ENCODE results near the gene ADGRB3. TPM values are rescaled to one million over a fixed set of nuclear protein-coding genes. Genes with fewer than 3 reads are reported as not detected.

Gene ADGRB3
- total and polyA plus RNA-seq, 2 donors (not counting 3 experiments of a cell fraction or from before 2014, with no cell fraction given) = not detected

- Histone ChIP-seq H3K4me2 (ENCODE audit: insufficient read depth, low read length) (no peak overlapping the region), H3K4me1 (ENCODE audit: control insufficient read depth, extremely low read depth, insufficient read depth, low read length) (no peaks in the 10 kb centered on the region), H2AFZ (ENCODE audit: low read depth, low read length) (no peak overlapping the region), H3K27me3 (ENCODE audit: control insufficient read depth in 2 of 2, insufficient read depth in 2 of 2, low read length in 2 of 2) (no peaks in the 10 kb centered on the region), H3K27ac (ENCODE audit: insufficient read depth, low read depth, low read length) (no peak overlapping the region), H3K9me3 (replicated peaks; ENCODE audit: control insufficient read depth, insufficient read depth, low read length) (no peaks in the 10 kb centered on the region), H3K79me2 (ENCODE audit: control insufficient read depth, insufficient read depth, low read length) (no peaks in the 10 kb centered on the region), H3K9ac (replicated peaks; ENCODE audit: extremely low read depth, insufficient read depth, low read length) (no peak overlapping the region), H4K20me1 (replicated peaks; ENCODE audit: control insufficient read depth, extremely low read depth, insufficient read depth, low read length) (no peaks in the 10 kb centered on the region), H3K36me3 (ENCODE audit: control insufficient read depth in 2 of 2, extremely low read depth in 1 of 2, insufficient read depth in 2 of 2, low read length in 2 of 2) (no peaks in the 10 kb centered on the region), H3K9me1 (replicated peaks; ENCODE audit: control insufficient read depth, extremely low read depth, insufficient read depth, low read length) (no peaks in the 10 kb centered on the region), H3K4me3 (replicated peaks in 1 of 3; ENCODE audit: insufficient read depth in 1 of 3, low read depth in 1 of 3, low read length in 3 of 3) (no peak overlapping the region)
- intact Hi-C loops (cut with micrococcal nuclease) (no loop called here), dilution Hi-C loops (cut with MboI; ENCODE audit: extremely low pct_ligation_motif_present, low sequenced_read_pairs) (no loop called here)
- DNase-seq (ENCODE audit: low read depth, low spot score) = no peak
- BruUV-seq (replicated peaks) = no TSS peak
- POLR2A ChIA-PET = no interaction called here
- CTCF ChIA-PET = no interaction called here
- FAIRE-seq = no peak
- TF ChIP-seq POLR2A (IDR thresholded peaks at IDR 0.05; ENCODE audit: low read depth, low read length) (no peak), FOS (IDR thresholded peaks at IDR 0.05; ENCODE audit: borderline replicate concordance, insufficient read depth, low read length) (no peak), JUN (IDR thresholded peaks at IDR 0.05; ENCODE audit: borderline replicate concordance, insufficient read depth, insufficient read length, low read depth) (no peak), EZH2 (IDR thresholded peaks at IDR 0.05; ENCODE audit: borderline replicate concordance, low read depth, low read length, severe bottlenecking) (no peak), GATA2 (IDR thresholded peaks at IDR 0.05; ENCODE audit: insufficient read depth, insufficient read length, low read depth, low read length) (no peak), CTCF (IDR thresholded peaks at IDR 0.05; ENCODE audit: extremely low read depth in 1 of 2, insufficient read depth in 1 of 2, low read depth in 1 of 2, low read length in 2 of 2) (no peak), POLR2AphosphoS5 (IDR thresholded peaks at IDR 0.05; ENCODE audit: insufficient read depth, low read depth, low read length) (no peak), MYC (IDR thresholded peaks at IDR 0.05; ENCODE audit: low read depth, low read length) (no peak)
- TF ChIP-seq, protein P1, sequence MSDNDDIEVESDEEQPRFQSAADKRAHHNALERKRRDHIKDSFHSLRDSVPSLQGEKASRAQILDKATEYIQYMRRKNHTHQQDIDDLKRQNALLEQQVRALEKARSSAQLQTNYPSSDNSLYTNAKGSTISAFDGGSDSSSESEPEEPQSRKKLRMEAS (IDR thresholded peaks at IDR 0.05; ENCODE audit: insufficient read depth, insufficient read length) = no peak
Measured at GRCh38 chr6:68958327-68958726, 323.2 kb downstream of the ADGRB3 start.
